GM10266 (cell line): ENCODE data around the gene FSHR.

ENCODE experiments used
- DNase-seq: peaks from one replicate; pipeline ENCODE4 v3.0.0; 2012; ENCODE audit errors: extremely low spot score
- CTCF ChIP-seq: IDR thresholded peaks from 2 replicates; pipeline ENCODE4 v1.5.1; 2012; ENCODE audit warnings: mild to moderate bottlenecking, low read depth; ENCODE audit not compliant: control insufficient read depth, insufficient read depth; ENCODE audit errors: missing control alignments

The FSHR gene

GRCh38 chr2:49154891-49155290 lies 576 bp upstream of the FSHR start:
- no peak for TF ChIP-seq CTCF

GRCh38 chr2:49153252-49153651 lies 1.1 kb downstream of the FSHR start:
- no peak for DNase-seq
- TF ChIP-seq CTCF, result no peak

More at GRCh38 chr2:49154891-49155290, 576 bp upstream of the FSHR start:
- DNase-seq, result no peak

DNA sequence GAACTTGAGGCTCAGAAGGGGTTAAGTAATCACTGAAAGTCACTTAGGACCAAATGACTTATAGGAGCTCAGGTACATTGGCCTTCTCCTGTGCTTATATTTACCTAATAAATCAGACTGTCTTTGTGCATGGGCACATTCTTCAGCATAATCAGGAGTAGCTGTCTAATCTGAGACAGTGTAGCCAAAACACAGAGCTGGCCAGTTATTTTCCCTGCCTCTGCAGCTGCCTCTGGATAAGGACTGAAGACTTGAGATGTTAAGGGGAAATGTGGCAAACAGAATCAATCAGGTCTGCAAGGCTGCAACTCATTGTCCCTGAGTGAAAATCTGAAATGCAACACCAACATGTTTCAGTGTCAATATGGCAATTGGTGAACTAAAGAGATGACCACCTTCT lies 1.5 kb downstream of the FSHR start:
- DNase-seq, result no peak
- TF ChIP-seq CTCF, result no peak

GRCh38 chr2:49146401-49146800 lies 7.9 kb downstream of the FSHR start:
- no peak for DNase-seq
- no peak for TF ChIP-seq CTCF

DNA sequence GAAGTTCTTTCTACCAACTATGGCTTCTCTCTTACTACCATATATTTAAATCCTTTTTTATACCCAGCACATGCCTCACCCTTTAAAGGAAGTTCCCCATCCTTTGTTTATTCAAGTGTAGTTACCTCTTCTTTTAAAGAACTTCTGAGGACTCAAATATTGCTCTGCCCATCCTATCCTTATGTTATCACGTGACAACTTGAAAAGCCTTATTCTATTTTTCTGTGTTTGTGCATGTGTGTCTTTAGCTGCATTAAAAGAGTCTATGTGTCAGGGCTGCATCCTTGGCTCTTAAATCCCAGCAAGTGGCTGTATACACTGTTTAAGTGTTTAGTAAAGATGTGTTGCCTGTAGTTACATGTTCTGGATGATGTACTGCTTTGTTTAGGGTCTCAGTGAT lies 22.5 kb downstream of the FSHR start:
- no peak for TF ChIP-seq CTCF
- no peak for DNase-seq

DNA sequence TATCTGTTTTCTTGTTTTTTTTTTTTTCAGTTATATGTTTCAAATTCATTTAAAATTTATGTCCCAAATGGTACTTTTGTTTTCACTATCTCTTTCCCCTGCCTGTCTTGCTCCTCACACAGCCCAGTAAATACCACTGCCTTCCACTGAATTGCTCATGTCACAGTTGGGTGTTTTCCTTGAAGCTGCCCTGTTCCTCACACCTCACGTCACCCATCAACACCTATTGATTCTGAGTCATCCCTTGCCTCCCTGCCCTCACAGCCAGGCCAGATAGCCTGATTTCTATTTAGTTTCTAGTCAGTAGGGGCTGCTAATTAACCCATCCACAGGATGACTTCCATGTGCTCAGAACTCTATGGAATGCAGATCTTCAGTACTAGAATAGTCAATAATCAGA lies 25.3 kb downstream of the FSHR start:
- no peak for TF ChIP-seq CTCF
- no peak for DNase-seq

DNA sequence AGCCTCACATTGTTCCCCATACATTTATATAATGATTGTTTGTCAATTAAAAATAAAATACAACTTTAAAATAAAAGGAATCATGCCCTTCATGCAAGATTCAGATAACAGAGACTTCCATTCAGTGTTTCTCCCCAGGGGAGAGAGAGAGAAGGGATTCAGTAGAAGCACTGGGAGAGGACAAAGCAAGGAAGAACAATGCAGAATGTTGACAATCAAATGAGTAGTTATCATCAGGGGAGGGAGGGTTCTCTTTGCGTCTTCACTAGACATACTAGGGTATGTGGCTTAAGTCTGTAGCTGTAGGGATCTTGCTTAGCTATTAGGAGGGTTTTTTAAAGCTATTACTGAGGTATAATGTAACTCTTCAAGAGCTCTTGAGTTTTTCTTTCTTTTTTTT lies 30.7 kb downstream of the FSHR start:
- TF ChIP-seq CTCF, result no peak
- no peak for DNase-seq

GRCh38 chr2:49122107-49122506 lies 32.2 kb downstream of the FSHR start:
- DNase-seq, result no peak
- no peak for TF ChIP-seq CTCF
